ENCODE results near the gene SCRN2.

SCRN2 gene

GRCh38 chr17:47791025-47791424 is 50.0 kb downstream of the SCRN2 start:
- in situ Hi-C loops (cut with HindIII; ENCODE audit: low pct_ligation_motif_present, low sequenced_read_pairs), result no loop called here
- peaks cover 48% of the 10 kb centered on the region for H3K27me3 ChIP-seq (replicated peaks)
- DNase-seq, result no peak
- no peak overlapping the region for H3K27ac ChIP-seq
- no peaks in the 10 kb centered on the region for H3K36me3 ChIP-seq (replicated peaks)
- no peak overlapping the region for H3K4me3 ChIP-seq (ENCODE audit: low read depth, low read length)
- no peak for TF ChIP-seq CTCF (IDR thresholded peaks at IDR 0.05; ENCODE audit: low read depth, low read length, missing control alignments)

DNA sequence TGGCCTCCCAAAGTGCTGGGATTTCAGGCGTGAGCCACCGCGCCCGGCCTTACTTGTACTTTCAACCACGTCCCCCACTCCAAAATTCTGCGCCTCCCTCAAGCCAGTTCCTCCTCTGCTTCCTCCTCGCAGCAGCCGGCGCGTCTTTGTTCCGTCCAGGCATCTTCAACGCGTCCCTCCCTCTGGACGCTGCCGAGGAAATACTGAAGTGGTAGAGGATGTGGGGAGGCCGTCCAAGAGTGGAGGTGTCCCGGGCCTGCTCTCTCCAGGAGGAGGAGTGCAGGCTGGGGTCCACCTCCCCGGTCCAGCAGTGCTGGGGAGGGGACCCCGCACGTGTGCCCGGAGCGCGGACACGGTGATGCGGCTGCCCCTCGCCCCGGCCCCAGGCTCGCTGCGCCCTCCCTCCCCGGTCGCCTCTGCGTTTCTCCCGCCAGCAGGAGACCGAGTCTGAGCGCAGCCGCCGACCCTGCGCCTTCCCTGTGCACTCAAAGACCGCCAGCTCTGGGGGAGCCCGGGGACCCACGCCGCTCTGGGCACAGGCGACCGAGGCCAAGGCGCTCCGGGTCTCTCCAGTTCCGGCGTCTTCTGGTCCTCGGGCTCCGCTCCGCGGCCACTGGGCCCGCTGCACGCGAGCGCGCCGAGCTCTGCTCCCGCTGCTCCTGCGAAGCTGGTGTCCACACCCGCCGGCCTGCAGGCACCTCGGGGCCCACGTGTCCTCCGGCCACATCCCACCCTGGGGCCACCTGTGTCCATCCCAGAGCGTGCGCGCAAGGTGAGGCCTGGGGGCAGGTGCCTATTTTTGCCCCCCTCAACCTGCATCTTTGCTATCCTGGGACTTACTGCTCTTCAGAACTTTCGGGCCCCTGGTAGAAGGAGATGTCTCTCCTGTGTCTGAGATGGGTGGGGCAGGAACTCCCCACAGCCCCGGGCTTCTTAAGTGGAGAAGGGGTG is 51.2 kb downstream of the SCRN2 start:
- in situ Hi-C loops (cut with HindIII; ENCODE audit: low pct_ligation_motif_present, low sequenced_read_pairs), result no loop called here
- peak; percentile 59 for TF ChIP-seq CTCF (IDR thresholded peaks at IDR 0.05; ENCODE audit: low read depth, low read length, missing control alignments)
- Histone ChIP-seq H3K36me3 (replicated peaks) (no peaks in the 10 kb centered on the region), H3K27ac (no peak overlapping the region), H3K4me3 (ENCODE audit: low read depth, low read length) (peak overlapping the region; percentile 31), H3K27me3 (replicated peaks) (peaks cover 45% of the 10 kb centered on the region)
- peak; percentile 19 for DNase-seq

All from brain microvascular endothelial cell (primary cell).